GM06990 (cell line): ENCODE results near the gene HS3ST5.
"Not testable (repeated sequence)": the region's sequence is repeated elsewhere in the genome, so short reads cannot be mapped to it uniquely, and the experiment has no call there.

Experiments used
- DNase-seq: peaks from one replicate; pipeline ENCODE4 v3.0.0-alpha.2; 2011; ENCODE audit not compliant: insufficient read length; ENCODE audit errors: extremely low read depth
- H3K27me3 ChIP-seq: replicated peaks from 2 replicates; pipeline ENCODE4 v1.6.0; 2011; ENCODE audit warnings: low read length; ENCODE audit not compliant: control insufficient read depth, insufficient read depth
- H3K36me3 ChIP-seq: 2 replicates; pipeline ENCODE4 v1.5.1; 2011; ENCODE audit warnings: low read length; ENCODE audit not compliant: control insufficient read depth, insufficient read depth
- H3K4me3 ChIP-seq: replicated peaks from 2 replicates; pipeline ENCODE4 v1.5.1; 2011; ENCODE audit warnings: low read depth, mild to moderate bottlenecking, control low read depth, low read length
- TF ChIP-seq, protein P1 (sequence below): IDR thresholded peaks from 2 replicates; pipeline ENCODE4 v1.5.1; 2011; ENCODE audit warnings: low read length, control low read depth, mild to moderate bottlenecking, inconsistent platforms; ENCODE audit not compliant: insufficient read depth, poor library complexity, severe bottlenecking

The HS3ST5 gene

DNA sequence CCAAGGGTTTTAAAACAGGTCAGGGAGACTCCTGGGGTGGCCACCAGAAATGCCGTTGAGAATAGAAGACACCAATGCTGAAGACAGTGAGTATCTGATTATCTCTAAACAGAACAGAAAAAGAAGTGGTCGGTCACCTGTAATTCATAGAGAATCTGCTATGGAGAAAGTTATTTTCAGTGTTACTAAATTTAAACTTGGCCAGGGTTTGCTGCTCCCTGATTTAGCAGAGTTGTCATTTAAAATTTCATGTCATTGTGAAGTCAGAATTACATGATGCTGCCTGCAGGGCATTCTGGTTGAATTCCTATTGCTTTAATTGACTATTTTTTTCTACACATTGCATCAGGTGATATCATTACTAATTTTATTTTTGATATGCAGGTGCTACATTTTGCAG is 114.1 kb downstream of the HS3ST5 start:
- no peak for DNase-seq
- H3K4me3 ChIP-seq, result no peak overlapping the region
- H3K27me3 ChIP-seq, result no peaks in the 10 kb centered on the region
- TF ChIP-seq, protein P1, sequence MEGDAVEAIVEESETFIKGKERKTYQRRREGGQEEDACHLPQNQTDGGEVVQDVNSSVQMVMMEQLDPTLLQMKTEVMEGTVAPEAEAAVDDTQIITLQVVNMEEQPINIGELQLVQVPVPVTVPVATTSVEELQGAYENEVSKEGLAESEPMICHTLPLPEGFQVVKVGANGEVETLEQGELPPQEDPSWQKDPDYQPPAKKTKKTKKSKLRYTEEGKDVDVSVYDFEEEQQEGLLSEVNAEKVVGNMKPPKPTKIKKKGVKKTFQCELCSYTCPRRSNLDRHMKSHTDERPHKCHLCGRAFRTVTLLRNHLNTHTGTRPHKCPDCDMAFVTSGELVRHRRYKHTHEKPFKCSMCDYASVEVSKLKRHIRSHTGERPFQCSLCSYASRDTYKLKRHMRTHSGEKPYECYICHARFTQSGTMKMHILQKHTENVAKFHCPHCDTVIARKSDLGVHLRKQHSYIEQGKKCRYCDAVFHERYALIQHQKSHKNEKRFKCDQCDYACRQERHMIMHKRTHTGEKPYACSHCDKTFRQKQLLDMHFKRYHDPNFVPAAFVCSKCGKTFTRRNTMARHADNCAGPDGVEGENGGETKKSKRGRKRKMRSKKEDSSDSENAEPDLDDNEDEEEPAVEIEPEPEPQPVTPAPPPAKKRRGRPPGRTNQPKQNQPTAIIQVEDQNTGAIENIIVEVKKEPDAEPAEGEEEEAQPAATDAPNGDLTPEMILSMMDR, result no peak
- H3K36me3 ChIP-seq, result no peaks in the 10 kb centered on the region

DNA sequence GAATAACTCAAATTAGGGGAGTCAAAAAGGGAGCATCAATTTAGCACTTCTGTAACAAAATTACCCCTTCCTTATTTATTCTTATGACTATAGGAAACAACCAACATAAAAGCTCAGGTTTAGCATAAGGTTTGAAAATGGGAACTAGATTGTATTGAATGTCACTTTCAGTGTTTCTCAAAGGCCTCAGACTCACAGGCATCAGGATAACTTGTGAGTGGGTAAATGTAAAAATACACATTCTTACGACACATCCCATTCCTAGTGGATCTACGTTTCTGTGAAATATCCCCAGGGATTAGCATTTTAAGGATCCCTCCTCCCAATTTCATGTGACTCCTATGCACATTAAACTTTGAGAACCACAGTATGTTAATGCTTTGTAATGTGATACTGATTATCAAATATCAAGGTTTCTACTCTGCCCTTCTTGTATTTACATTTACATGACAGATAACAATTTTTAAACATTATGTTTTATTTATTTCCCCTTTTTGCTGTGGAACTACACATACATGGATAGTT is 114.8 kb downstream of the HS3ST5 start:
- no peak overlapping the region for H3K4me3 ChIP-seq
- no peaks in the 10 kb centered on the region for H3K27me3 ChIP-seq
- H3K36me3 ChIP-seq, result no peaks in the 10 kb centered on the region
- TF ChIP-seq, protein P1, result no peak
- DNase-seq, result no peak

DNA sequence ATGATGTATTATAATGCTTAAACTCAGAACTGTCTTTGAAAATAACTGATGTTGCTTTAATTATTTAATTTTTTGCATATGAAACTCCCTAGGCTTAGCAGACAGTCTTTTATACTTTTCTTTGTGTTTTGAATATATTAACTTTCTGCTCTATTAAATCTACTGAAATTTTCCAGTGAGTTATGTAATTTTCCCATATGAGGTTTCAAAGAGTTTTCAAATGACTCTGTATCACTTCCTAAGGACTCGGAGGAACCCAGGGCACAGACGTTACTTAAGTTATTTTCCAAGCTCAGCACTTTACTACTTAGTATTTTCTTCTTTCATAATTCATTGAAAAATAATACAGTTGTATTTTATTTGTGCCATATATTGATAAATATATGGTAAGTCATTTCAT is 122.6 kb downstream of the HS3ST5 start:
- H3K4me3 ChIP-seq, result no peak overlapping the region
- TF ChIP-seq, protein P1, result no peak
- no peaks in the 10 kb centered on the region for H3K27me3 ChIP-seq
- no peaks in the 10 kb centered on the region for H3K36me3 ChIP-seq
- no peak for DNase-seq

DNA sequence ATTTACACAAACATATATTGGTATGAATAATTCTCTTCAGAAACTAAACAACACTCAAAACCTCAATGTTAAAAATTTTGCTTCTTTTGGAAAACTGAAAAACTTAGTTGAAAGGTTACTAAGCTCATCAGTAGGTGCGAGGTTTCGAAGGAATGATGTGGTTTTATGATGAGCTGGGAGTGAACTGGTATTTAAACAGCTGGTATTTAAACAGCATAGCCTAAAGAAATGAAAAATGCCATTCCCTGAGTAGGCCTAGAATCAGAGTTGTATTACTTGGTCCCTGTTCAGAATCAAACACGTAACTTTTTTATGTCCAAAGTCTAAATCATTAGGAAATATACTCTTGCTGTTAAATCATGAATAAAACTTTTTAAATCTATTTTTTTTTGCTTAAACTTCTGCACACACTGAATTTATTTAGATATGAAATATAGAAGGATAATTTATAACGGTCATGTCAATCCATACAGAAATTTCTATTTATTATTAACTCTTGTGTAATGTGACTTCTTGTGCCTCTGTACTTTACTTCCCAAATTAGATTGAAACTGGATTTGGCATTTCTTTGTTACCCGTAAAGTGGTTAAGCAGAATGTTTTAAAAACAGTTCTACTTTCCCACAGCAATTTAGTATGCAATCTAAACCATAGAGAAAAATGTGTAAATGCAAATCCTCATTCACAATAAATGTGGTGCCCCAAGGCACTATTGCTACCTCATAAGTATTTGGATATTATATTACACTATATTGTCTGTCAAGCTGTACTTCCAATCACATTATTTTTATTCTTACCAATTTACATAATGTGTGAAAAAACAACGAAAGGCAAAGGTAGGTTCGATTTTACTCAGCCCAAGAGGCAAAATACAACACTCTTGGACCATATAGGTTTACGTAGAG is 124.1 kb downstream of the HS3ST5 start:
- H3K36me3 ChIP-seq, result no peaks in the 10 kb centered on the region
- H3K27me3 ChIP-seq, result no peaks in the 10 kb centered on the region
- no peak for DNase-seq
- no peak overlapping the region for H3K4me3 ChIP-seq
- TF ChIP-seq, protein P1, result no peak

DNA sequence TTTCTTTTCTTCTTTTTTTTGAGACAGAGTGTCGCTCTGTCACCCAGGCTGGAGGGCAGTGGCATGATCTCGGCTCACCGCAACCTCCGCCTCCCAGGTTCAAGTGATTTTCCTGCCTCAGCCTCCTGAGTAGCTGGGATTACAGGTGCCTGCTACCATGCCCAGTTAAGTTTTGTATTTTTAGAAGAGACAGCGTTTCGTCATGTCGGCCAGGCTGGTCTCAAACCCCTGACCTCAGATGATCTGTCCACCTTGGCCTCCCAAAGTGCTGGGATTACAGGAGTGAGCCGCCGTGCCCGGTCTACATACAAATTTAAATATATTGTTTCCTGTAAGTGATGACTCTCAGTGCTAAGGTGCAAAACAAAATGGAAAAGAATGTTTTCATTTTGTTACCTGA is 124.8 kb downstream of the HS3ST5 start:
- H3K36me3 ChIP-seq, H3K4me3 ChIP-seq, H3K27me3 ChIP-seq, DNase-seq: not testable (repeated sequence)

DNA sequence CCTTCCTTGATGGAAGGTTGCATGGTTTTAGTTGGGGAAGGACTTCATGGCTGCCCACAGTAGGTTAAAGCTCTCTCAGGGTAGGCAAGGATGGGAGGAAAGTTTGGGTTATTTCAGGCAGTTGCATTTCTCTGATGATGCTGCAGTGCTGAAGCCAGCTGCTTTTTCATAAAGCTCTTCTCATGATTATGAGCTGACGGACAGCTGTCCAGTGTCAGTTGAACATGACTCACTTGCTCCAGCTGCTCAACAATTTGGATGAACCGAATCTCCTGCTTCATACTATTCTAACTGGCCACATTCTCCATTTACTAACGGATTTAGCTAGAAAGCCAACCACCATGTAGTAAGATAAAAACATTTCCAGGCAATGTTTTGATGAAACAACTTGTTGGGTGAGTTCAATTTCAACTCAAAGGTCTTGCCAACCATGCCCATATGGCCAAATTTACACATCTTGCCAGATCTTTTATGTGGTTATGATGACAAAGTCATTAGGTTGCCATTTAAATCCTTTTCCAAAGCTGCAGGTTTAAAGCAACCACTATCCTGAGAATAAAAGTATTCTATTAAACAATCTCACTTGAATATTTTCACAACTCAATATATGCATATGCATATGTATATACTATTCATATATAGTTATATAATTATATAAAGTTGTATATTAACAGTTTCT is 125.9 kb downstream of the HS3ST5 start:
- Histone ChIP-seq H3K4me3 (no peak overlapping the region), H3K36me3 (no peaks in the 10 kb centered on the region), H3K27me3 (no peaks in the 10 kb centered on the region)
- no peak for DNase-seq
- TF ChIP-seq, protein P1, result no peak
